Mucosa of stomach (tissue), 1 donor: Measurements from ENCODE around the gene SLC30A3.

Experiments
- H3K27me3 ChIP-seq: one replicate; pipeline ENCODE4 v1.7.0; 2013; ENCODE audit warnings: mild to moderate bottlenecking, low read length; ENCODE audit not compliant: control insufficient read depth, insufficient read depth
- H3K36me3 ChIP-seq: one replicate; pipeline ENCODE4 v1.7.0; 2013; ENCODE audit warnings: low read length; ENCODE audit not compliant: control insufficient read depth, insufficient read depth
- H3K4me1 ChIP-seq: one replicate; pipeline ENCODE4 v1.7.0; 2013; ENCODE audit warnings: mild to moderate bottlenecking, low read length; ENCODE audit not compliant: control insufficient read depth, insufficient read depth
- H3K4me3 ChIP-seq: one replicate; pipeline ENCODE4 v1.7.0; 2013; ENCODE audit warnings: low read length
- H3K9ac ChIP-seq: one replicate; pipeline ENCODE4 v1.7.0; 2013; ENCODE audit warnings: mild to moderate bottlenecking, low read length, moderate library complexity
- H3K9me3 ChIP-seq: one replicate; pipeline ENCODE4 v1.7.0; 2013; ENCODE audit warnings: mild to moderate bottlenecking, low read length, moderate library complexity; ENCODE audit not compliant: control insufficient read depth
- donor health status: Pancreatic carcinoma.

SLC30A3 gene

DNA sequence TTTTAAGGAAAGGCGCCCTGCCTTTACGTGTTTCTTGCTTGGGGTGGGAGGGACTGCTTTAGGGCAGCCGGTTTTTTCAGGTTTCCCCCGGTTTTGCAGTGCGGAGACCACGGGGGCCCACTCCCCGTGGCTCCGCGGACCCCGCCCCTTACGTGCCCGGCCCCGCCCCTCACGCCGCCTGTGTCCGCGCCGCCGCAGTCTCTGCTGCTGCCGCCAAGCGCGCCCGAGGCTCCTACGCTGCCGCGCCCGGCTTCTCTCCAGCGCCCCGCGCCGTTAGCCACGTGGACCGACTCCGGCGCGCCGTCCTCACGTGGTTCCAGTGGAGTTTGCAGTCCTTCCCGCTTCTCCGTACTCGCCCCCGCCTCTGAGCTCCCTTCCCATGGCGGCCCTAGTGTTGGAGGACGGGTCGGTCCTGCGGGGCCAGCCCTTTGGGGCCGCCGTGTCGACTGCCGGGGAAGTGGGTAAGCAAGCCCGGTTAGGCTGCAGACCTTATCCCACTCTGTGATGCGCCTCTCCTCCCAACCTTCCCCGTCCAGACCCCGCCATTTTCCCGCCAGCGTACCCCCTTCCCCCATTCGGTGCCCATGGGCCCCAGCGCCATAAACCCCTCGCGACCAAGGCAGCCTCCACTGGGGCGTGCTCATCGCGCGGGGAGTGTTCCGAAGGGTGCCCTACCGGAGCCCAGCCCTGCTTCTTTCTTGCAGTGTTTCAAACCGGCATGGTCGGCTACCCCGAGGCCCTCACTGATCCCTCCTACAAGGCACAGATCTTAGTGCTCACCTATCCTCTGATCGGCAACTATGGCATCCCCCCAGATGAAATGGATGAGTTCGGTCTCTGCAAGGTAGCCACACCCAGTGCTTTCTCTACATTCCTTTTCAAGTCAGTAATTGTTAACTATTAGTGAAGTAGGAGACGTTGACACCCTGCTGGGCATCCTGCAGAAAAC lies 45.4 kb downstream of the SLC30A3 start, which contains the start of gene CAD:
Gene CAD, plus strand, starts transcription at position 197 of the 949 bp plus-strand sequence. Its CDS starts 183 bp downstream, at position 380.
- Histone ChIP-seq H3K4me1 (peaks cover 16% of the 10 kb centered on the region), H3K9me3 (no peaks in the 10 kb centered on the region), H3K27me3 (no peaks in the 10 kb centered on the region), H3K36me3 (no peaks in the 10 kb centered on the region), H3K9ac (peak within 1 kb of the TSS; percentile 64), H3K4me3 (peak within 1 kb of the TSS; percentile 26)

DNA sequence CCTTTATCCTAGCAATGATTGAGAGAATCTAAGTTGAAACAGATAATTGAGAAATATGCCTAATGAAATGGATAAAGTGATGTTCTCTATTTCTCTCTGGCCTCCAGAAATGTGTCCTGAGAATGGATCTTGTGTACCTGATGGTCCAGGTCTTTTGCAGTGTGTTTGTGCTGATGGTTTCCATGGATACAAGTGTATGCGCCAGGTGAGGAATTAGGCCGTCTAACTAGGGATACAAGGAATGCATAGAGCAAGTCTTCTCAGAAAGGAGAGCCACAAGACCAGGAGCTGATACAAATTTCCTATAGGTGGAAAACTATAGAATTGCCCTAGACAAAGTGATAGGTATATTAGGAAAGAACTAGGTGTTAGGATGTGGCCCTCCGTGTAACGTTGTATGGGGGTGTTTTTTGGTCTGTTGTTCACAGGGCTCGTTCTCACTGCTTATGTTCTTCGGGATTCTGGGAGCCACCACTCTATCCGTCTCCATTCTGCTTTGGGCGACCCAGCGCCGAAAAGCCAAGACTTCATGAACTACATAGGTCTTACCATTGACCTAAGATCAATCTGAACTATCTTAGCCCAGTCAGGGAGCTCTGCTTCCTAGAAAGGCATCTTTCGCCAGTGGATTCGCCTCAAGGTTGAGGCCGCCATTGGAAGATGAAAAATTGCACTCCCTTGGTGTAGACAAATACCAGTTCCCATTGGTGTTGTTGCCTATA lies 46.3 kb downstream of the SLC30A3 start:
- Histone ChIP-seq H3K9me3 (no peaks in the 10 kb centered on the region), H3K9ac (peak overlapping the region; percentile 64), H3K4me1 (peaks cover 16% of the 10 kb centered on the region), H3K4me3 (peak overlapping the region; percentile 26), H3K36me3 (no peaks in the 10 kb centered on the region), H3K27me3 (no peaks in the 10 kb centered on the region)

DNA sequence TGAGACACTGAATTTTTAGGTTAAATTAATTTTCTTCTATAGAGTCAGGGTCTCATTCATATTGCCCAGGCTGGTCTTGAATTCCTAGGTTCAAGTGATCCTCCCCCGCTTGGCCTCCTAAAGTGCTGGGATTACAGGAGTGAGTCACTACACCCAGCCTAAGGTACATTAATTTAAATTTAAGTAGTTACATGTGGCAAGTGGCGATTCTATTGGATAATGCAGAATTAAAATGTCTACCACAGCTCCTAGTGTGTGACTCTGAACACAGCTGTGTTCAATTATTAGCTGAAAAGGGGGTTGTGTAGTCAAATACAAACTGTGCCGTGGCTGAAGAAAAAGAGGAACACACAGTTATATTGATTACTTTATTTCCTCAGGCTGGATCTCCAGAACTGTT lies 47.9 kb downstream of the SLC30A3 start:
- Histone ChIP-seq H3K9ac (no peak overlapping the region), H3K9me3 (no peaks in the 10 kb centered on the region), H3K27me3 (no peaks in the 10 kb centered on the region), H3K4me3 (no peak overlapping the region), H3K4me1 (peaks cover 20% of the 10 kb centered on the region), H3K36me3 (no peaks in the 10 kb centered on the region)

DNA sequence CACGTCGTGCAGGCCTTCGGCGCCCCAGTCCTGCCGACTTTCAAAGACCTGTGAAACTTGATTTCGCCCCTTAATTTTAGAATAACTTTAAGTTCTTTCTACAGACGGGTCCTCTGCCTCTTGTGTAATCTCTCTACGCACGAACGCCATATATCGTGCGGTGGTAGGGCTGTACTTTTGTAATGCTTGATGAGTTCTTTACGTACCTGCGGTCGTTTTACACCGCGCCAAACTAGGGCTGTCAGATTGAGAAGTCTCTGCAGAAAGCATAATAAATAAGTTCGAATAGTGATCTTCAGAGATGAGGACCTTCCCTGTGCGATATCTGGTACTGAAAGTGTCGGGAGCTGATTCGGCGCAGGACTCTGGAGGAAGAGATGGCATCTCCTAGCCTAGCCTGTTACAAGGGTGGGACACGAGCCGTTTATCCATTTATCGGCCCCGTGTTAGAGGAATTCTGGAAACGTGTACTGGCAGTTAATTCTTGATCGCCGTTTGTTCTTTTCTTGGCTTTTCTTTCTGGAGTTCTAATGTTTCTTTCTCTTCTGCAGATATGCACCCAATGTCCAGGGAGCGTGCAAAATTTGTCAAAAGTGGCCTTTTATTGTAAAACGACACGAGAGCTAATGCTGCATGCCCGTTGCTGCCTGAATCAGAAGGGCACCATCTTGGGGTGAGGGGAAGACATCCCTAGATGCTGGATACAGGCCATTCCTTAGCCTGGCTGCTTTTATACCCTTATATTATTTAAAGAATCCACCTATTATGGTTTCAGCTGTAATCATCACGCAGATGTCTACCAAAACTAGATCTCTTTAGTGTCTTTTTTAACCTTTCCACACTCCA lies 50.0 kb downstream of the SLC30A3 start:
- no peaks in the 10 kb centered on the region for H3K36me3 ChIP-seq
- peaks cover 15% of the 10 kb centered on the region for H3K4me1 ChIP-seq

DNA sequence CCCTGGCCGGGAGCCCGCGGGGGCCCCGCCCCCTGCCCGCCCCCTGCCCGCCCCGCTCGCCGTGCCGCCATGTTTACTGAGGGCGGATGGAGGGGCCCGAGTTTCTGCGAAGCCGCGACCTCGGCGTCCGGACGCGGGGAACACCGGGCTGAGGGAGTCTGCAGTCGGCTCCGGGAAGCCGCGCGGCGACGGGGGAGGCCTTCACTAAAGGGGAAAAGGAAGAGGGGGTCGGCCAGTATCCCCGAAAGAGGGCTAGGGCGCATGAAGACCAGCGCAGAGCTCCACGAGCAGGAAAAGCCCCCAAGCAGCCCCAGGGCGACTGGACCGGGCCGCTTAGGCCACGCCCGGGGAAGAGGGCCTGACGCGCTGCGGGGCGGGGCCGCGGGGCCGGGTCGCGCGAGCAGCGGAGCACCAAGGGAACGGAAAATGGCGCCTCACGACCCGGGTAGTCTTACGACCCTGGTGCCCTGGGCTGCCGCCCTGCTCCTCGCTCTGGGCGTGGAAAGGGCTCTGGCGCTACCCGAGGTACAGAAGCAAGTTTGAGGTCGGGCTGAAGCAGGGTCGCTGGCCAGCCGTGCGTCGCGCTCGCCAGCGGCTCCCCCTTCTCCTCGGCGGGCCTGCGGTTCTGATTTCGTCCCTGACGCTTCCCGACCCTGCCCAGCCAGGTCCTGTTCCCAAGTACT lies 50.8 kb downstream of the SLC30A3 start, which contains the start of the genes ATRAID and SLC5A6:
Gene ATRAID, plus strand, starts transcription at position 99 of the 683 bp plus-strand sequence. Its CDS starts 328 bp downstream, at position 427.
Gene SLC5A6, minus strand, starts transcription at position 326 of the 683 bp plus-strand sequence. CDS start 4,618 bp downstream, outside the sequence.
- H3K4me1 ChIP-seq, result peaks cover 15% of the 10 kb centered on the region
- no peaks in the 10 kb centered on the region for H3K36me3 ChIP-seq
- no peaks in the 10 kb centered on the region for H3K9me3 ChIP-seq
- H3K9ac ChIP-seq, result peak within 1 kb of the TSS; percentile 99
- H3K4me3 ChIP-seq, result peak within 1 kb of the TSS; percentile 85
- no peaks in the 10 kb centered on the region for H3K27me3 ChIP-seq

More for the DNA sequence above, 50.0 kb downstream of the SLC30A3 start:
- H3K27me3 ChIP-seq, result no peaks in the 10 kb centered on the region
- H3K9ac ChIP-seq, result peak overlapping the region; percentile 99
- H3K4me3 ChIP-seq, result peak overlapping the region; percentile 76
- no peaks in the 10 kb centered on the region for H3K9me3 ChIP-seq

DNA sequence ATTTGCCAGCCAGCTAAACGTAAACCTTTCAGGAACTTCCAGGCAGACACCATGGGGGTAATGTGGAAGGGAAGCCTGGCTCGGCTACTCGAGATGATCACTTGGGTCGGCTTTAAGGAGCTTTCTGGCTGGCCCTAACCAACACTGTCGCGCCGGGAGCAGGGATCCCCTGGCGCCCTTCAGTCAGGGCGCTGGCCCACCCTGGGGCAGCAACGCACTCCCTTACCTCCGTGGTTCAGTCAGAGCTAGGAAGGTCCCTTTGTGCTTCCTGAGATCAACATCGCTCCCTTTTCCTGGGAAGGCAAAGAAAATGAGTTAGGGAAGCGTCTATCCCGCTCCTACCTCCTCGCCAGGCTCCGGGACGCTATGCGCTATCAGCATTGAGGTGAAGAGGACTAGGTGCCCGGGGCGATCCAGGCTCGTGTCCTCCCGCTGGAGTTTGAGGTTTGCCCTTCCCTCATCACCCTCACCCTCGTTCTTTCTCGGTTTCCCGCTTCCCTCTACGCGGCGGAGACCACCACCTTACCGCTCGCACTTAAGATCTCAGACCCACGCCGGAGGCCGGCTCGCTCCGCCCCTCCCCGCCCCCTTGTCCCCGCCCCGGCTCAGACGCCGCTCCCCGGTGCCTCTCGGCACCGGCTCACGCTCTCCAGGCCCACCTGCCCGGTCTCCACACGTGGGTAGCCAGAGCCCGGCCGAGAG lies 51.5 kb downstream of the SLC30A3 start:
- H3K9me3 ChIP-seq, result no peaks in the 10 kb centered on the region
- peaks cover 12% of the 10 kb centered on the region for H3K4me1 ChIP-seq
- H3K27me3 ChIP-seq, result no peaks in the 10 kb centered on the region
- peak overlapping the region; percentile 85 for H3K4me3 ChIP-seq
- H3K9ac ChIP-seq, result peak overlapping the region; percentile 99
- H3K36me3 ChIP-seq, result no peaks in the 10 kb centered on the region

- Histone ChIP-seq H3K36me3 (no peaks in the 10 kb centered on the region), H3K9me3 (no peaks in the 10 kb centered on the region), H3K27me3 (no peaks in the 10 kb centered on the region), H3K4me3 (no peak overlapping the region), H3K9ac (no peak overlapping the region), H3K4me1 (peaks cover 15% of the 10 kb centered on the region)
Observed at GRCh38 chr2:27209621-27210401, 53.0 kb downstream of the SLC30A3 start.

GRCh38 chr2:27208486-27209050 lies 54.3 kb downstream of the SLC30A3 start:
- peaks cover 15% of the 10 kb centered on the region for H3K4me1 ChIP-seq
- no peak overlapping the region for H3K4me3 ChIP-seq
- no peak overlapping the region for H3K9ac ChIP-seq
- H3K9me3 ChIP-seq, result no peaks in the 10 kb centered on the region
- no peaks in the 10 kb centered on the region for H3K36me3 ChIP-seq
- H3K27me3 ChIP-seq, result no peaks in the 10 kb centered on the region

GRCh38 chr2:27206346-27206745 lies 56.5 kb downstream of the SLC30A3 start:
- Histone ChIP-seq H3K9me3 (no peaks in the 10 kb centered on the region), H3K9ac (no peak overlapping the region), H3K27me3 (no peaks in the 10 kb centered on the region), H3K4me3 (no peak overlapping the region), H3K36me3 (no peaks in the 10 kb centered on the region), H3K4me1 (peaks cover 10% of the 10 kb centered on the region)

- Histone ChIP-seq H3K9ac (no peak overlapping the region), H3K27me3 (no peaks in the 10 kb centered on the region), H3K36me3 (no peaks in the 10 kb centered on the region), H3K4me1 (peaks cover 5% of the 10 kb centered on the region), H3K9me3 (no peaks in the 10 kb centered on the region), H3K4me3 (no peak overlapping the region)
Observed at GRCh38 chr2:27205206-27205605, 57.6 kb downstream of the SLC30A3 start.
